Endothelial cell of umbilical vein (primary cell): Measurements from ENCODE around the gene PNMA8A.

Source experiments
- CTCF ChIP-seq, 2 donors: IDR thresholded peaks; 1 replicate in 1 of 2; 2 replicates in 1 of 2; pipeline ENCODE4 v1.5.1; 2011; ENCODE audit warnings: low read length in 2 of 2, mild to moderate bottlenecking in 2 of 2, moderate library complexity in 2 of 2, control low read depth in 1 of 2, inconsistent platforms in 1 of 2, low read depth in 1 of 2; ENCODE audit not compliant: insufficient read depth in 1 of 2; ENCODE audit errors: extremely low read depth in 1 of 2
- FOS ChIP-seq: IDR thresholded peaks from 2 replicates; pipeline ENCODE4 v1.6.1; 2011; ENCODE audit warnings: mild to moderate bottlenecking, low read length, moderate library complexity, borderline replicate concordance; ENCODE audit not compliant: insufficient read depth
- MYC ChIP-seq: IDR thresholded peaks from one replicate; pipeline ENCODE4 v1.6.1; 2011; ENCODE audit warnings: mild to moderate bottlenecking, low read depth, low read length
- POLR2A ChIP-seq: IDR thresholded peaks from 2 replicates; pipeline ENCODE4 v1.6.1; 2012; ENCODE audit warnings: low read depth, mild to moderate bottlenecking, control low read depth, low read length

- TF ChIP-seq CTCF (IDR thresholded peaks at IDR 0.05; ENCODE audit: extremely low read depth in 1 of 2, insufficient read depth in 1 of 2, low read depth in 1 of 2, low read length in 2 of 2) (no peak), POLR2A (no peak), MYC (no peak), FOS (peak; percentile 63)
Measured at GRCh38 chr19:46442808-46443450, 28.4 kb downstream of the PNMA8A start.
